AG09319 (cell line): Measurements from ENCODE around the gene CASP3.

Experiments used
- DNase-seq: peaks from one replicate; pipeline ENCODE4 v3.0.0-alpha.2; 2010; ENCODE audit warnings: low read depth; ENCODE audit errors: extremely low read depth
- CTCF ChIP-seq: IDR thresholded peaks from 2 replicates; pipeline ENCODE4 v1.5.1; 2011; ENCODE audit warnings: low read depth, mild to moderate bottlenecking, inconsistent platforms, low read length, moderate library complexity

Gene CASP3

GRCh38 chr4:184644553-184645307, 4.5 kb downstream of the CASP3 start:
- no peak for DNase-seq

GRCh38 chr4:184643731-184644130, 5.5 kb downstream of the CASP3 start:
- no peak for DNase-seq
- no peak for TF ChIP-seq CTCF

More at GRCh38 chr4:184644553-184645307, 4.5 kb downstream of the CASP3 start:
- no peak for TF ChIP-seq CTCF

- TF ChIP-seq CTCF: no peak
Observed at GRCh38 chr4:184641451-184641850, 7.8 kb downstream of the CASP3 start.

GRCh38 chr4:184641022-184641421, 8.2 kb downstream of the CASP3 start:
- TF ChIP-seq CTCF: no peak
- DNase-seq: no peak

More at GRCh38 chr4:184641451-184641850, 7.8 kb downstream of the CASP3 start:
- no peak for DNase-seq

GRCh38 chr4:184636897-184637296, 12.3 kb downstream of the CASP3 start:
- TF ChIP-seq CTCF: no peak
- no peak for DNase-seq

- DNase-seq: no peak
- no peak for TF ChIP-seq CTCF
Observed at GRCh38 chr4:184636144-184636543, 13.1 kb downstream of the CASP3 start.

- no peak for TF ChIP-seq CTCF
- no peak for DNase-seq
Observed at GRCh38 chr4:184635381-184635780, 13.9 kb downstream of the CASP3 start.
